CD4-positive, CD25-positive, alpha-beta regulatory T cell (primary cell): Measurements from ENCODE around the gene SKA3. TPM values are rescaled to one million over a fixed set of nuclear protein-coding genes. Genes with fewer than 3 reads are reported as not detected.

Experiments
- ATAC-seq, 2 donors: fragments of 150-1000 bp; cut with Tn5 transposase; one replicate each; pipeline ENCODE4 v1.10.0; 2021; ENCODE audit warnings: low read depth in 2 of 2, moderate number of reproducible peaks in 2 of 2, moderate library complexity in 1 of 2
- DNase-seq, 3 donors: peaks; one replicate each; pipeline versions ENCODE4 v3.0.0 to v3.0.0-alpha.2; 2012 to 2022; ENCODE audit warnings: mixed read lengths in 1 of 3
- H3K27ac ChIP-seq: one replicate; pipeline ENCODE4 v1.7.0; 2013; ENCODE audit warnings: mild to moderate bottlenecking, low read length; ENCODE audit not compliant: insufficient read depth, poor library complexity, severe bottlenecking
- H3K27me3 ChIP-seq: one replicate; pipeline ENCODE4 v1.7.0; 2013; ENCODE audit warnings: low read length; ENCODE audit not compliant: control insufficient read depth, insufficient read depth
- H3K36me3 ChIP-seq: one replicate; pipeline ENCODE4 v1.7.0; 2013; ENCODE audit warnings: mild to moderate bottlenecking, low read length, moderate library complexity; ENCODE audit not compliant: control insufficient read depth, insufficient read depth
- H3K4me1 ChIP-seq: 2 replicates; pipeline ENCODE4 v1.7.0; 2013; ENCODE audit warnings: mild to moderate bottlenecking, low read length; ENCODE audit not compliant: insufficient read depth, control insufficient read depth, poor library complexity, severe bottlenecking
- H3K4me3 ChIP-seq: one replicate; pipeline ENCODE4 v1.7.0; 2013; ENCODE audit warnings: low read depth, mild to moderate bottlenecking, low read length, moderate library complexity
- H3K9me3 ChIP-seq, 2 experiments: 1 replicate in 1 of 2; 2 replicates in 1 of 2; pipeline ENCODE4 v1.7.0; 2013; ENCODE audit warnings: low read length in 2 of 2, mild to moderate bottlenecking in 1 of 2, moderate library complexity in 1 of 2; ENCODE audit not compliant: control insufficient read depth in 2 of 2
- H3K27ac Mint-ChIP-seq, 3 donors: one replicate each; pipeline ENCODE4 v1.8.0; 2020 to 2022; ENCODE audit warnings: mild to moderate bottlenecking in 3 of 3, mixed read lengths in 3 of 3, moderate library complexity in 2 of 3
- H3K27me3 Mint-ChIP-seq: one replicate; pipeline ENCODE4 v1.8.0; 2022; ENCODE audit warnings: mild to moderate bottlenecking, mixed read lengths
- H3K36me3 Mint-ChIP-seq: one replicate; pipeline ENCODE4 v1.8.0; 2020; ENCODE audit warnings: mixed read lengths
- H3K4me1 Mint-ChIP-seq, 4 donors: one replicate each; pipeline ENCODE4 v1.8.0; 2020 to 2022; ENCODE audit warnings: mixed read lengths in 4 of 4, mild to moderate bottlenecking in 1 of 4
- H3K4me3 Mint-ChIP-seq, 4 donors: one replicate each; pipeline ENCODE4 v1.8.0; 2020 to 2022; ENCODE audit warnings: mild to moderate bottlenecking in 4 of 4, mixed read lengths in 4 of 4, moderate library complexity in 3 of 4
- H3K9me3 Mint-ChIP-seq, 7 donors: one replicate each; pipeline ENCODE4 v1.8.0; 2020 to 2022; ENCODE audit warnings: mixed read lengths in 7 of 7, mild to moderate bottlenecking in 3 of 7, moderate library complexity in 2 of 7
- polyA plus RNA-seq, 4 donors: library from polyadenylated mRNA; unstranded; fragments of 300-500 nt; fragmentation: Illumina TruSeq; gene quantifications; one replicate each; pipeline ENCODE4 v1.2.3, GENCODE V29; 2021
- total RNA-seq: library from RNA; stranded (reverse); gene quantifications from one replicate; pipeline ENCODE4 v1.2.3, GENCODE V29; 2022

Gene SKA3
- total and polyA plus RNA-seq, 5 donors from 2014 or later: 0.72 to 3.0 (median 2.4) TPM

DNA sequence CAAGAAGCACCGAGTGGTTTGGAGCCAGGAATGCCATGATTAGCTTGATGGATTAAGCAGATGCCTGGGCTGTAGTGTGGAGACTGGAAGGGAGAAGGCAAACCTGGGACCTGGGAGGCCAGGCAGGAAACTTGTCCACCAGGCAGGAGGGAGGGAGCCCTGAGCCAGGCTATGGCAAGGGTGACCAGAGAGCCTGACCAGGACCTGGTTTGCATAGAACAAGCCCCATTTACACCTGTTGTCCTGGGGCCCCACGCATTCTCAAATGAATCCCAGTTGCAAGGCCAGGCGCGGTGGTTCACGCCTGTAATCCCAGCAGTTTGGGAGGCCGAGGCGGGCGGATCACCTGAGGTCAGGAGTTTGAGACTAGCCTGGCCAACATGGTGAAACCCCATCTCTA is 64.8 kb downstream of the SKA3 start:
- H3K4me3 ChIP-seq: no peak overlapping the region
- no peak for ATAC-seq
- no peak for DNase-seq
- Mint-ChIP-seq H3K27me3 (peaks cover 4% of the 10 kb centered on the region), H3K36me3 (no peaks in the 10 kb centered on the region), H3K27ac (no peak overlapping the region), H3K4me1 (peaks cover 0 to 2% (median 0%) of the 10 kb centered on the region in 4 donors), H3K9me3 (peaks cover 0 to 2% (median 0%) of the 10 kb centered on the region in 7 donors), H3K4me3 (no peak overlapping the region)
- H3K27me3 ChIP-seq: no peaks in the 10 kb centered on the region
- H3K36me3 ChIP-seq: no peaks in the 10 kb centered on the region
- H3K4me1 ChIP-seq: no peaks in the 10 kb centered on the region
- no peak overlapping the region for H3K27ac ChIP-seq
- no peaks in the 10 kb centered on the region for H3K9me3 ChIP-seq

DNA sequence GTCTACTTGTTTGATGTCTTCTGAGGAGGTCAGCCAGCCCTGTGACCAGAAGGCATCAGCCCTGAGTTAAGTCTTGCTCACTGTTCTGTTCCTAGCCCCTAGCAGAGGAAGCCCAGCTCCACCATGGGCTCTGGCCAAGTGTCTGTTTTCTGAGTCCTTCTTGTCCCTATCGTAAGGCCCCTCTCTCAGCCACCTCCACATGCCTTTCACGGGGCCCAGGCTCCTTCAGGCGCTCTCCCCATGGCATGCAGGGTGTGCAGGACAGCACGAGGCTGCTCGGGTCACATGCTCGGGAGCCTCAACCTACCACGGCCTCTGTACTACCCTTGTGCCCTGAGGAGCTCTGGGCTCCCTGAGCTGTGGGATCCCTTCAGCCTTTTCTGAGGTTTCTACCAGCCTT is 67.2 kb downstream of the SKA3 start:
- peaks cover 4% of the 10 kb centered on the region for H3K27me3 Mint-ChIP-seq
- Histone ChIP-seq H3K4me1 (no peaks in the 10 kb centered on the region), H3K36me3 (no peaks in the 10 kb centered on the region), H3K27me3 (no peaks in the 10 kb centered on the region), H3K9me3 (no peaks in the 10 kb centered on the region), H3K4me3 (no peak overlapping the region), H3K27ac (no peak overlapping the region)
- no peak for ATAC-seq
- no peaks in the 10 kb centered on the region for H3K36me3 Mint-ChIP-seq
- H3K4me1 Mint-ChIP-seq: peaks cover 0 to 2% (median 0%) of the 10 kb centered on the region in 4 donors
- H3K27ac Mint-ChIP-seq: no peak overlapping the region
- H3K4me3 Mint-ChIP-seq: no peak overlapping the region
- peaks cover 0 to 2% (median 0%) of the 10 kb centered on the region in 7 donors for H3K9me3 Mint-ChIP-seq
- DNase-seq: no peak

DNA sequence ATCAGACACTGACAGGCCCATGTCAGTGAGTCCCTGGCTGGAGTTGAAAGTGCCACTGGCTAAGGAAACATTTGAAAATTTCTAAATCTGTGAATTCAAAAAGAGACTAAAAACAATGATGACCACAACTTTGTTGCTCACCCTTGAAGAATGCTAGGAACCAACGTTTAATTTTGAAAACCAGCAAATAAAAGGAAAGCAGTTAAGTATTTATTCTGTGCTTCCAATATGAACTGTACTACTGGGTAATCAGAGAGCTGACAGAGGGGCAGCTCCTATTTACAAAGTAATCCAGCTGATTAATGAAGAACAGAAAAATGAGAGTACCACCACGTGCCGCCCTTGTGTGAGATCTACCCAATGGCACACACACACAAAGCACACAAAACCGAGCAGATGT is 70.3 kb downstream of the SKA3 start:
- ATAC-seq (no peak), DNase-seq (no peak)
- H3K27me3 Mint-ChIP-seq: peaks cover 4% of the 10 kb centered on the region
- H3K27me3 ChIP-seq: no peaks in the 10 kb centered on the region
- no peaks in the 10 kb centered on the region for H3K9me3 ChIP-seq
- H3K4me1 Mint-ChIP-seq: peaks cover 0 to 2% (median 0%) of the 10 kb centered on the region in 4 donors
- no peaks in the 10 kb centered on the region for H3K4me1 ChIP-seq
- peaks cover 0 to 2% (median 0%) of the 10 kb centered on the region in 7 donors for H3K9me3 Mint-ChIP-seq
- H3K4me3 Mint-ChIP-seq: no peak overlapping the region
- H3K27ac Mint-ChIP-seq: peak overlapping the region in 1 of 3 donors; percentile 9
- H3K27ac ChIP-seq: no peak overlapping the region
- no peak overlapping the region for H3K4me3 ChIP-seq
- no peaks in the 10 kb centered on the region for H3K36me3 Mint-ChIP-seq
- H3K36me3 ChIP-seq: no peaks in the 10 kb centered on the region

DNA sequence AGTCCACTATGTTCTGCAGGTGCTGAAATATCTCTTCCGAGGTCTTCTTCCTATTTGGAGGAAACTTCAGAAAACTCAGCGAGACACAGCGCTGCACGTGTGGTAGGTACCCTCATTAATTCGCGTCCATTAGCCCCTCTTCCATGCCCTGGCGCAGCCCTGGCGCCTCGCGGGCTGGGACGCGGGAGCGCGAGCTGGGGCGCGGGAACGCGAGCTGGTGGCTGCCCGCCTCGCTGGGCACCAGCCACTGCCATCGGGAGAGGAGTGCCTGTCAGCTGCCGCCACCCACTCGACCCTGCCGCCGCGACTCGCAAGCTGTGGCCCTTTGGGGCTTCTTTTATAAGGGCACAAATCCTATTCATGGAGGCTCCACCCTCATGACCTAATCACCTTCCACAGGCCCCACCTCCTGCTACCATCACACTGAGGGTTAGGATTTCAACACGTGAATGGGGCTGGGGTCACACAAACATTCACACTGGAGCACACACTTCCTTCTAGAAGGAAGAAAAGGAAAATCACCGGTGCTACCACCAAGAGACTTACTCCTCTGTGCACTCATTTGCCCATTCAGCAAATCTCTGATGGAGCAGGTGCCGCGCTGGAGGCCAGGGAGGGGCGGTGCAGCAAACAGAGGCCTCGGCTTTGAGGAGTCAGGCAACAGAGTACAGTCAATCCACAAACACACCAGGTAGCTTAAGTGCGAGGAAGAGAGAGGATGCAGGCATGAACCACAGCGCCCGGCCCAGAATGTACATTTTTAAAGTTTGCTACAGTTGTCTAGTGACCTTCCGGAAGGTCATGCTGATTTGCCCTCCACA is 71.9 kb downstream of the SKA3 start:
- no peak overlapping the region for H3K27ac ChIP-seq
- Mint-ChIP-seq H3K4me1 (no peaks in the 10 kb centered on the region), H3K27ac (peak overlapping the region in 1 of 3 donors; percentile 70), H3K4me3 (no peak overlapping the region), H3K9me3 (peaks cover 0 to 2% (median 0%) of the 10 kb centered on the region in 7 donors), H3K36me3 (no peaks in the 10 kb centered on the region), H3K27me3 (peaks cover 4% of the 10 kb centered on the region)
- H3K4me3 ChIP-seq: no peak overlapping the region
- DNase-seq (no peak), ATAC-seq (no peak)
- H3K9me3 ChIP-seq: no peaks in the 10 kb centered on the region
- H3K4me1 ChIP-seq: no peaks in the 10 kb centered on the region
- H3K36me3 ChIP-seq: no peaks in the 10 kb centered on the region
- no peaks in the 10 kb centered on the region for H3K27me3 ChIP-seq

Other genes with a start within 250 kb of the SKA3 start
- gene LATS2, start 115.0 kb downstream of the SKA3 start, total RNA-seq: 0.35 TPM
- gene LATS2, start 115.0 kb downstream of the SKA3 start, polyA plus RNA-seq: not detected
- gene SAP18, start 36.4 kb downstream of the SKA3 start, total RNA-seq: 225 TPM
- 100 to 1,000 TPM; 280 to 402 (median 334) TPM for gene SAP18, start 36.4 kb downstream of the SKA3 start, polyA plus RNA-seq
- gene MRPL57, start 106 bp upstream of the SKA3 start, total RNA-seq: 9.6 TPM
- gene MRPL57, start 106 bp upstream of the SKA3 start, polyA plus RNA-seq: 10 to 100 TPM; 56.6 to 70.8 (median 61.4) TPM